H1 (cell line): ENCODE measurements around the gene MAGI2. TPM values are rescaled to one million over a fixed set of nuclear protein-coding genes. Genes with fewer than 3 reads are reported as not detected.

Experiments used
- CTCF ChIA-PET: fragments of 300-600 bp; sonication (Branson Sonifier 250); formaldehyde crosslinking; loops from one replicate; lab custom pipeline; 2021; ENCODE audit not compliant: partially characterized antibody; lab: Charles Lee
- POLR2A ChIA-PET: fragments of 300-600 bp; sonication (Branson Sonifier 250); formaldehyde crosslinking; loops from one replicate; lab custom pipeline; 2021; ENCODE audit warnings: inconsistent platforms; ENCODE audit not compliant: partially characterized antibody; lab: Charles Lee
- DNase-seq, 2 experiments: peaks; one replicate each; pipeline versions ENCODE4 v3.0.0 to v3.0.0-alpha.2; 2010 to 2022; ENCODE audit warnings: low spot score in 2 of 2, low read depth in 1 of 2, mixed read lengths in 1 of 2
- FAIRE-seq: peaks from 2 replicates; lab custom pipeline; 2011; peaks lifted over from hg19 to GRCh38; lab: Jason Lieb, UNC
- H2AFZ ChIP-seq: 2 replicates; pipeline ENCODE4 v1.8.1; 2012; ENCODE audit warnings: low read length, inconsistent platforms
- H2AK5ac ChIP-seq: 2 replicates; pipeline ENCODE4 v1.6.1; 2013; ENCODE audit warnings: low read depth, low read length
- H2BK120ac ChIP-seq: replicated peaks from 2 replicates; pipeline ENCODE3; 2013; ENCODE audit warnings: low read depth, low read length, inconsistent platforms
- H2BK12ac ChIP-seq: 2 replicates; pipeline ENCODE4 v1.6.1; 2013; ENCODE audit warnings: low read depth, low read length
- H2BK15ac ChIP-seq: 2 replicates; pipeline ENCODE4 v1.6.1; 2013; ENCODE audit warnings: low read length
- H2BK20ac ChIP-seq: 2 replicates; pipeline ENCODE4 v1.6.1; 2013; ENCODE audit warnings: low read length
- H2BK5ac ChIP-seq: 2 replicates; pipeline ENCODE4 v1.6.1; 2013; ENCODE audit warnings: low read depth, low read length
- H3K14ac ChIP-seq: 2 replicates; pipeline ENCODE4 v1.6.1; 2013; ENCODE audit warnings: inconsistent platforms; ENCODE audit not compliant: insufficient read length
- H3K18ac ChIP-seq: 2 replicates; pipeline ENCODE4 v1.6.1; 2013; ENCODE audit warnings: low read length; ENCODE audit errors: extremely low read depth
- H3K23ac ChIP-seq: 2 replicates; pipeline ENCODE4 v1.6.1; 2013; ENCODE audit warnings: inconsistent platforms; ENCODE audit not compliant: insufficient read length
- H3K23me2 ChIP-seq: 2 replicates; pipeline ENCODE4 v1.6.1; 2013; ENCODE audit warnings: low read depth, low read length
- H3K27ac ChIP-seq: 2 replicates; pipeline ENCODE4 v1.6.1; 2011; ENCODE audit warnings: low read depth, low read length, inconsistent platforms
- H3K27me3 ChIP-seq, 4 experiments: replicated peaks in 1 of 4; 1 replicate in 1 of 4; 2 replicates in 3 of 4; pipeline versions ENCODE4 v1.6.1 to v1.8.1; 2011 to 2013; ENCODE audit warnings: low read length in 3 of 4, mild to moderate bottlenecking in 3 of 4, inconsistent platforms in 2 of 4, mixed read lengths in 2 of 4, moderate library complexity in 1 of 4; ENCODE audit not compliant: control insufficient read depth in 3 of 4, insufficient read depth in 3 of 4; ENCODE audit errors: extremely low read depth in 1 of 4
- H3K36me3 ChIP-seq, 4 experiments: 2 replicates each; pipeline versions ENCODE4 v1.6.1 to v1.8.1; 2011 to 2013; ENCODE audit warnings: mild to moderate bottlenecking in 4 of 4, low read length in 3 of 4, moderate library complexity in 2 of 4, control low read depth in 1 of 4, inconsistent platforms in 1 of 4; ENCODE audit not compliant: insufficient read depth in 4 of 4, control insufficient read depth in 2 of 4
- H3K4ac ChIP-seq: replicated peaks from 2 replicates; pipeline ENCODE3; 2013; ENCODE audit warnings: low read length, low read depth, mixed read lengths, inconsistent platforms; ENCODE audit not compliant: insufficient read length
- H3K4me1 ChIP-seq, 4 experiments: replicated peaks in 1 of 4; 1 replicate in 1 of 4; 2 replicates in 3 of 4; pipeline versions ENCODE4 v1.6.1 to v1.8.1; 2011 to 2013; ENCODE audit warnings: low read length in 3 of 4, inconsistent platforms in 2 of 4, mixed read lengths in 1 of 4; ENCODE audit not compliant: insufficient read depth in 4 of 4, control insufficient read depth in 3 of 4
- H3K4me2 ChIP-seq, 2 experiments: 2 replicates each; pipeline versions ENCODE4 v1.6.1 to v1.8.1; 2011 to 2013; ENCODE audit warnings: low read depth in 2 of 2, low read length in 2 of 2, control low read depth in 1 of 2, inconsistent platforms in 1 of 2, mild to moderate bottlenecking in 1 of 2; ENCODE audit not compliant: insufficient read depth in 1 of 2
- H3K4me3 ChIP-seq, 4 experiments: fragments of 200-600, 300-600 bp in 1 of 4; sonication (generic), shearing (Covaris generic), sonication (Bioruptor Twin) in 1 of 4; 2 replicates each; pipeline versions ENCODE4 v1.5.1 to v1.8.1; 2011 to 2016; ENCODE audit warnings: low read length in 4 of 4, low read depth in 3 of 4, control low read depth in 2 of 4, inconsistent platforms in 2 of 4, mild to moderate bottlenecking in 2 of 4, mixed read lengths in 1 of 4, moderate library complexity in 1 of 4; ENCODE audit not compliant: insufficient read depth in 2 of 4; ENCODE audit errors: extremely low read depth in 1 of 4
- H3K56ac ChIP-seq: replicated peaks from 2 replicates; pipeline ENCODE3; 2013; ENCODE audit warnings: low read depth, mild to moderate bottlenecking, mixed read lengths, low read length, inconsistent platforms; ENCODE audit not compliant: insufficient read length
- H3K79me1 ChIP-seq: 2 replicates; pipeline ENCODE4 v1.6.1; 2013; ENCODE audit warnings: low read depth, low read length, control low read depth
- H3K79me2 ChIP-seq, 2 experiments: 2 replicates each; pipeline versions ENCODE4 v1.6.1 to v1.8.1; 2012 to 2013; ENCODE audit warnings: low read length in 2 of 2, mild to moderate bottlenecking in 2 of 2, inconsistent platforms in 1 of 2; ENCODE audit not compliant: insufficient read depth in 2 of 2, control insufficient read depth in 1 of 2
- H3K9ac ChIP-seq, 4 experiments: replicated peaks in 1 of 4; 1 replicate in 1 of 4; 2 replicates in 3 of 4; pipeline versions ENCODE4 v1.6.1 to v1.8.1; 2011 to 2013; ENCODE audit warnings: low read depth in 3 of 4, low read length in 3 of 4, control low read depth in 2 of 4, mild to moderate bottlenecking in 2 of 4, moderate library complexity in 2 of 4, inconsistent platforms in 1 of 4; ENCODE audit errors: extremely low read depth in 1 of 4
- H3K9me3 ChIP-seq, 2 experiments: 2 replicates each; pipeline versions ENCODE4 v1.6.1 to v1.8.1; 2012 to 2013; ENCODE audit warnings: mild to moderate bottlenecking in 2 of 2, moderate library complexity in 2 of 2, control low read depth in 1 of 2, inconsistent platforms in 1 of 2, low read depth in 1 of 2, low read length in 1 of 2, mixed read lengths in 1 of 2; ENCODE audit not compliant: insufficient read depth in 2 of 2
- H4K20me1 ChIP-seq, 2 experiments: replicated peaks in 1 of 2; 2 replicates each; pipeline versions ENCODE3 to v1.8.1; 2011 to 2013; ENCODE audit warnings: inconsistent platforms in 2 of 2, low read length in 2 of 2, mild to moderate bottlenecking in 1 of 2; ENCODE audit not compliant: insufficient read depth in 2 of 2, control insufficient read depth in 1 of 2
- H4K5ac ChIP-seq: 2 replicates; pipeline ENCODE4 v1.6.1; 2013; ENCODE audit warnings: low read length, low read depth, mixed read lengths, inconsistent platforms; ENCODE audit not compliant: insufficient read length
- H4K8ac ChIP-seq: 2 replicates; pipeline ENCODE4 v1.8.0; 2013; ENCODE audit warnings: mild to moderate bottlenecking, moderate library complexity, low read length, inconsistent platforms; ENCODE audit not compliant: insufficient read depth; ENCODE audit errors: extremely low read depth
- H4K91ac ChIP-seq: replicated peaks from 2 replicates; pipeline ENCODE3; 2013; ENCODE audit warnings: low read length, mixed read lengths, inconsistent platforms; ENCODE audit not compliant: insufficient read length
- ASH2L ChIP-seq: fragments of 200-600, 300-600 bp; sonication (generic); IDR thresholded peaks from one replicate; pipeline ENCODE4 v1.7.1; 2017; ENCODE audit warnings: low read length
- BACH1 ChIP-seq: IDR thresholded peaks from 2 replicates; pipeline ENCODE4 v1.6.1; 2012; ENCODE audit warnings: low read length, improper control_type of control experiment
- BCL11A ChIP-seq, 2 experiments: IDR thresholded peaks; one replicate each; pipeline ENCODE4 v1.6.1; 2011; ENCODE audit warnings: low read depth in 2 of 2, low read length in 2 of 2, mild to moderate bottlenecking in 2 of 2
- BRCA1 ChIP-seq: IDR thresholded peaks from 2 replicates; pipeline ENCODE4 v1.6.1; 2012; ENCODE audit warnings: low read depth, low read length, improper control_type of control experiment
- CHD2 ChIP-seq: IDR thresholded peaks from 2 replicates; pipeline ENCODE4 v1.6.1; 2012; ENCODE audit warnings: low read length, improper control_type of control experiment
- EZH2 ChIP-seq: fragments of 200-600 bp; sonication (generic); IDR thresholded peaks from 2 replicates; pipeline ENCODE4 v1.7.1; 2012; ENCODE audit warnings: low read depth, mild to moderate bottlenecking, moderate library complexity, low read length, inconsistent platforms; ENCODE audit not compliant: severe bottlenecking
- HDAC2 ChIP-seq, 2 experiments: fragments of 300-600 bp in 1 of 2; sonication (generic) in 1 of 2; IDR thresholded peaks; 2 replicates each; pipeline ENCODE4 v1.6.1; 2011 to 2012; ENCODE audit warnings: low read depth in 2 of 2, low read length in 2 of 2, mild to moderate bottlenecking in 2 of 2, moderate library complexity in 2 of 2, borderline replicate concordance in 1 of 2, inconsistent platforms in 1 of 2
- NANOG ChIP-seq: IDR thresholded peaks from 2 replicates; pipeline ENCODE4 v1.6.1; 2011; ENCODE audit warnings: low read length, low read depth, mild to moderate bottlenecking, inconsistent platforms; ENCODE audit not compliant: insufficient read depth, poor library complexity, severe bottlenecking
- POLR2A ChIP-seq, 2 experiments: IDR thresholded peaks; 1 replicate in 1 of 2; 2 replicates in 1 of 2; pipeline ENCODE4 v1.6.1; 2011; ENCODE audit warnings: low read depth in 2 of 2, low read length in 2 of 2, mild to moderate bottlenecking in 2 of 2; ENCODE audit errors: control extremely low read depth in 1 of 2
- POLR2AphosphoS5 ChIP-seq: IDR thresholded peaks from 2 replicates; pipeline ENCODE4 v1.6.1; 2011; ENCODE audit warnings: low read depth, low read length
- RFX5 ChIP-seq: IDR thresholded peaks from 2 replicates; pipeline ENCODE4 v1.6.1; 2011; ENCODE audit warnings: low read depth, low read length, improper control_type of control experiment, borderline replicate concordance
- SP2 ChIP-seq: IDR thresholded peaks from 2 replicates; pipeline ENCODE4 v1.6.1; 2012; ENCODE audit warnings: mild to moderate bottlenecking, low read length, inconsistent platforms
- TBP ChIP-seq: IDR thresholded peaks from 2 replicates; pipeline ENCODE4 v1.6.1; 2011; ENCODE audit warnings: low read depth, low read length, improper control_type of control experiment
- USF2 ChIP-seq: IDR thresholded peaks from 2 replicates; pipeline ENCODE4 v1.6.1; 2011; ENCODE audit warnings: low read length, improper control_type of control experiment
- ZNF274 ChIP-seq: IDR thresholded peaks from 2 replicates; pipeline ENCODE4 v1.7.0; 2012; ENCODE audit warnings: low read length, borderline replicate concordance; ENCODE audit errors: extremely low read depth
- WGBS, 2 experiments: shearing (Covaris generic) in 1 of 2; methylation state at CpG; one replicate each; pipeline versions ENCODE4 v1.1.6 to v1.1.7; 2013 to 2015; ENCODE audit warnings: low lambda C conversion rate in 2 of 2, mixed read lengths in 2 of 2, inconsistent platforms in 1 of 2, low coverage in 1 of 2, missing lambda C conversion rate in 1 of 2; ENCODE audit not compliant: insufficient replicate concordance in 2 of 2, insufficient coverage in 1 of 2, insufficient read length in 1 of 2; ENCODE audit errors: extremely low coverage in 1 of 2, missing lambda C conversion rate in 1 of 2; 5-methylcytosine and 5-hydroxymethylcytosine counted together
- polyA plus RNA-seq, 7 experiments: library from polyadenylated mRNA; depleted of rRNA in 3 of 7; stranded (reverse) in 5 of 7; unstranded in 2 of 7; fragments of >200 nt in 5 of 7; fragments of 200-250 nt in 2 of 7; gene quantifications; 1 replicate in 5 of 7; 2 replicates in 1 of 7; 4 replicates in 1 of 7; pipeline versions ENCODE4 v1.2.1 to v1.2.3, GENCODE V29; 2011 to 2013; ENCODE audit warnings: missing spikeins in 2 of 7, mixed read lengths in 2 of 7
- total RNA-seq: library from RNA; stranded (reverse); fragmentation: NEBNext Ultra II Directional; extraction: Animal tissue kit (Norgen Biotek cat#: 25700); gene quantifications from 2 replicates; pipeline ENCODE4 v1.2.1, GENCODE V29; 2021

The MAGI2 gene
- total and polyA plus RNA-seq, 2 of the 8 experiments (the other 6 are each of a cell fraction or from before 2014, with no cell fraction given): 6.0 to 27.3 TPM

GRCh38 chr7:78173666-78174065 is 1279.8 kb downstream of the MAGI2 start:
- DNase-seq (no peak), FAIRE-seq (no peak)
- Histone ChIP-seq H2BK120ac (no peak overlapping the region), H3K23me2 (no peaks in the 10 kb centered on the region), H3K14ac (no peak overlapping the region), H3K18ac (no peak overlapping the region), H3K27ac (no peak overlapping the region), H2AFZ (no peak overlapping the region), H3K79me1 (no peaks in the 10 kb centered on the region), H2BK12ac (no peak overlapping the region), H2BK5ac (no peak overlapping the region), H3K9ac (no peak overlapping the region), H2AK5ac (no peak overlapping the region), H3K4me1 (peaks cover 5 to 25% (median 13%) of the 10 kb centered on the region in 4 experiments; a peak in 6 of 7 replicates), H3K36me3 (no peaks in the 10 kb centered on the region), H3K4me2 (no peak overlapping the region), H3K27me3 (no peaks in the 10 kb centered on the region), H4K91ac (no peak overlapping the region), H2BK20ac (no peak overlapping the region), H4K8ac (no peak overlapping the region), H3K79me2 (no peaks in the 10 kb centered on the region), H3K56ac (no peak overlapping the region), H3K4me3 (no peak overlapping the region), H4K20me1 (no peaks in the 10 kb centered on the region), H3K9me3 (no peaks in the 10 kb centered on the region), H3K23ac (no peak overlapping the region), H2BK15ac (no peak overlapping the region), H3K4ac (no peak overlapping the region), H4K5ac (no peak overlapping the region)
- TF ChIP-seq BACH1 (no peak), HDAC2 (IDR thresholded peaks at IDR 0.05; ENCODE audit: borderline replicate concordance in 1 of 2, low read depth in 2 of 2, low read length in 2 of 2) (no peak), USF2 (no peak), ZNF274 (no peak), BCL11A (IDR thresholded peaks at IDR 0.05; ENCODE audit: low read depth in 2 of 2, low read length in 2 of 2) (no peak), RFX5 (no peak), ASH2L (no peak), POLR2A (IDR thresholded peaks at IDR 0.05; ENCODE audit: control extremely low read depth in 1 of 2, low read depth in 2 of 2, low read length in 2 of 2) (no peak), POLR2AphosphoS5 (no peak), TBP (no peak), SP2 (no peak), CHD2 (no peak), BRCA1 (no peak), EZH2 (no peak), NANOG (no peak)
- ChIA-PET CTCF (no interaction called here), POLR2A (no interaction called here)
- 73% methylated on average over 5 of the region's 5 CpGs; no CpG with 5 or more reads in 1 of the 2 experiments for WGBS, 2 experiments
